ENCODE measurements around the gene SLC25A51.

The SLC25A51 gene

GRCh38 chr9:37903647-37904444 is at the start of gene SLC25A51:
TSS of gene SLC25A51 (minus strand) at chr9:37904127. CDS start at chr9:37888550, 15,577 bp downstream.
- peak; percentile 73 for DNase-seq

- DNase-seq, result no peak
Measured at GRCh38 chr9:37953206-37953774, 49.4 kb upstream of the SLC25A51 start.

- peak; percentile 92 for DNase-seq
Measured at GRCh38 chr9:37952731-37953130, 48.8 kb upstream of the SLC25A51 start.

GRCh38 chr9:37951671-37952449 is 47.9 kb upstream of the SLC25A51 start:
- no peak for DNase-seq

GRCh38 chr9:37950561-37950960 is 46.6 kb upstream of the SLC25A51 start:
- no peak for DNase-seq

- peak; percentile 79 for DNase-seq
Measured at GRCh38 chr9:37949576-37949975, 45.6 kb upstream of the SLC25A51 start.

GRCh38 chr9:37948417-37948980 is 44.6 kb upstream of the SLC25A51 start:
- no peak for DNase-seq

GRCh38 chr9:37947977-37948376 is 44.0 kb upstream of the SLC25A51 start:
- DNase-seq, result no peak

- DNase-seq, result no peak
Measured at GRCh38 chr9:37947471-37947870, 43.5 kb upstream of the SLC25A51 start.

GRCh38 chr9:37946971-37947370 is 43.0 kb upstream of the SLC25A51 start:
- DNase-seq, result no peak

- no peak for DNase-seq
Measured at GRCh38 chr9:37946041-37946440, 42.1 kb upstream of the SLC25A51 start.

- DNase-seq, result peak; percentile 92
Measured at GRCh38 chr9:37944671-37945481, 40.9 kb upstream of the SLC25A51 start.

GRCh38 chr9:37944266-37944650 is 40.3 kb upstream of the SLC25A51 start:
- no peak for DNase-seq

GRCh38 chr9:37943345-37944265 is 39.7 kb upstream of the SLC25A51 start:
- peak; percentile 68 for DNase-seq

GRCh38 chr9:37942621-37943344 is 38.9 kb upstream of the SLC25A51 start:
- DNase-seq, result no peak

- DNase-seq, result no peak
Measured at GRCh38 chr9:37941253-37941652, 37.3 kb upstream of the SLC25A51 start.

- no peak for DNase-seq
Measured at GRCh38 chr9:37939575-37940095, 35.7 kb upstream of the SLC25A51 start.

GRCh38 chr9:37938121-37938891 is 34.4 kb upstream of the SLC25A51 start:
- peak; percentile 71 for DNase-seq

GRCh38 chr9:37937366-37937765 is 33.4 kb upstream of the SLC25A51 start:
- no peak for DNase-seq

GRCh38 chr9:37936965-37937364 is 33.0 kb upstream of the SLC25A51 start:
- peak; percentile 28 for DNase-seq

Measured in NCI-H226 (cell line).